Erythroblast (primary cell): Measurements from ENCODE around the gene EP400.
"Not testable (repeated sequence)": the region's sequence is repeated elsewhere in the genome, so short reads cannot be mapped to it uniquely, and the experiment has no call there.

Experiments used
- GATA1 ChIP-seq: IDR thresholded peaks from 2 replicates; pipeline ENCODE4 v1.6.1; 2011; ENCODE audit warnings: low read depth, mild to moderate bottlenecking, control low read depth, low read length, moderate library complexity
- POLR2A ChIP-seq: IDR thresholded peaks from 2 replicates; pipeline ENCODE4 v1.6.1; 2011; ENCODE audit warnings: mild to moderate bottlenecking, low read length

DNA sequence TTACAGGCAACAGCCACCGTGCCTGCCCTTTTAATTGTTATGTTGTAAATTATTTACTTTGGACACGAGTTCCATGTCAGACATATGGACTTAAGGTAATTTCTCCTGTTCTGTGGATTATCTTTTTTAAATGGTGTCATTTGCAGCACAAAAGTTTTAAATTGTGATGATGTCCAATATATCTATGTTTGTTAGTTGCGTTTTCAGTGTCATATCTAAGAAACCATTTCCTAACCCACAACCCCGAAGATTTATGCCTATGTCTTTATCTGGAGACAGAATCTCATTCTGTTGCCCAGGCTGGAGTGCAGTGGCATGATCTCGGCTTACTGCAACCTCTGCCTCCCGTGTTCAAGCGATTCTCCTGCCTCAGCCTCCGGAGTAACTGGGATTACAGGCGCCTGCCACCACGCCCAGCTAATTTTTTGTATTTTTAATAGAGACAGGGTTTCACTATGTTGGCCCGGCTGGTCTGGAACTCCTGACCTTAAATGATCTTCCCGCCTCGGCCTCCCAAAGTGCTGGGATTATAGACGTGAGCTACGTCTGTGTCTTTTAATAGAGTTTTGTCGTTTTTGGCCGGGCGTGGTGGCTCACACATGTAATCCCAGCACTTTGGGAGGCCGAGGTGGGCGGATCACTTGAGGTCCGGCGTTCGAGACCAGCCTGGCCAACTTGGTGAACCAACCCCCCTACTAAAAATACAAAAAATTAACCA lies 870 bp upstream of the EP400 start:
- TF ChIP-seq POLR2A, GATA1: not testable (repeated sequence)
